Measurements from ENCODE around the gene CBR3. TPM values are rescaled to one million over a fixed set of nuclear protein-coding genes. Genes with fewer than 3 reads are reported as not detected.

Gene CBR3
- total RNA-seq, 1 experiment from 2014 or later: 22.0 TPM

GRCh38 chr21:36104317-36105300, 30.3 kb upstream of the CBR3 start:
- H3K4me3 ChIP-seq: peak overlapping the region; percentile 25
- H3K9me3 ChIP-seq (replicated peaks): no peaks in the 10 kb centered on the region
- peak; percentile 94 to 97 for DNase-seq (ENCODE audit: low read depth in 1 of 2, low spot score in 2 of 2)
- H3K27ac ChIP-seq: peak overlapping the region; percentile 71
- H3K4me1 ChIP-seq (replicated peaks): peaks cover 29% of the 10 kb centered on the region
- no peaks in the 10 kb centered on the region for H3K36me3 ChIP-seq
- no peaks in the 10 kb centered on the region for H3K27me3 ChIP-seq (replicated peaks)

- Histone ChIP-seq H3K27me3 (replicated peaks) (no peaks in the 10 kb centered on the region), H3K36me3 (no peaks in the 10 kb centered on the region), H3K4me3 (peak overlapping the region; percentile 25), H3K27ac (peak overlapping the region; percentile 10; the same call in 1 of the 2 replicates), H3K4me1 (replicated peaks) (peaks cover 29% of the 10 kb centered on the region), H3K9me3 (replicated peaks) (no peaks in the 10 kb centered on the region)
- DNase-seq (ENCODE audit: low read depth in 1 of 2, low spot score in 2 of 2): no peak
These were observed 29.5 kb upstream of the CBR3 start for GRCh38 chr21:36105327-36105842.

DNA sequence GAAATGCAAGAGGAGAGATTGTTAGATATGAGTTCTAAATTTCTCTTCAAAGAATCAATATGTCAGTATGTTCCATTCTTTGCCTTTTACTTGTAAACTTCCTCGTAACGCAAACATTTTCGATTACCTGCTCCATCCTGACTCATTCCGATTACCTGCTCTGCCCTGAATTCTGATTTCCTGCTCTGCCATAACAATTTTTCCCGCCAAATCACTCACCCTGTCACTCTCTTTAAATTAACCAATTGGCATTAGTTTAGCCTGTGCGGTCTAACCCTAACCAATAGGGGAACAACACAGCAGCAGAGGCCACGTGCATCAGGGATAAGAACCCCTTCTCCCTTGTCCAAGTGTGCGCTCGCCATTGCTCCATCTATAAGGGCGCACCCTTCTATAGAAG, 25.0 kb upstream of the CBR3 start:
- Histone ChIP-seq H3K4me1 (replicated peaks) (peaks cover 23% of the 10 kb centered on the region), H3K4me3 (no peak overlapping the region)
- DNase-seq (ENCODE audit: low read depth in 1 of 2, low spot score in 2 of 2): no peak

DNA sequence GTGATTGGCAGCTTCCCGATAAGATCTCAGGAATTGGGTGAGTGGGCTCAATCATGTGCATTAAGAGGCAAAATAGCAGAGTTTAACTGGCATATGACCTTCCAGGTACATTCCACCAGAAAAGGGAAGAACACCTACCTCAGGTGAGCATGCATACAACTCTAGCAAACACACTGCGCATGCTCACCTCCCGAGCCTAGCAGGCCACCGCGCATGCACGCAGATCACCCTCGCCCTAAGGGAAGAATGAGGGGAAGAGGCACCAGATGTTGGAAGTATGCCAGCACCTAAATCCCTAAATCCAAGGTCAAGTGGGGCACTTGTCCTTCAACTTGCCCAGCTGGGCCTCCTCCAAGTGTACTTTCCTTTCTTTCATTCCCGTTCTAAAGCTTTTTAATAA, 23.6 kb upstream of the CBR3 start:
- Histone ChIP-seq H3K27ac (no peak overlapping the region), H3K4me3 (no peak overlapping the region)

More for the DNA sequence above, 25.0 kb upstream of the CBR3 start:
- Histone ChIP-seq H3K27me3 (replicated peaks) (no peaks in the 10 kb centered on the region), H3K9me3 (replicated peaks) (no peaks in the 10 kb centered on the region), H3K27ac (no peak overlapping the region), H3K36me3 (no peaks in the 10 kb centered on the region)

DNA sequence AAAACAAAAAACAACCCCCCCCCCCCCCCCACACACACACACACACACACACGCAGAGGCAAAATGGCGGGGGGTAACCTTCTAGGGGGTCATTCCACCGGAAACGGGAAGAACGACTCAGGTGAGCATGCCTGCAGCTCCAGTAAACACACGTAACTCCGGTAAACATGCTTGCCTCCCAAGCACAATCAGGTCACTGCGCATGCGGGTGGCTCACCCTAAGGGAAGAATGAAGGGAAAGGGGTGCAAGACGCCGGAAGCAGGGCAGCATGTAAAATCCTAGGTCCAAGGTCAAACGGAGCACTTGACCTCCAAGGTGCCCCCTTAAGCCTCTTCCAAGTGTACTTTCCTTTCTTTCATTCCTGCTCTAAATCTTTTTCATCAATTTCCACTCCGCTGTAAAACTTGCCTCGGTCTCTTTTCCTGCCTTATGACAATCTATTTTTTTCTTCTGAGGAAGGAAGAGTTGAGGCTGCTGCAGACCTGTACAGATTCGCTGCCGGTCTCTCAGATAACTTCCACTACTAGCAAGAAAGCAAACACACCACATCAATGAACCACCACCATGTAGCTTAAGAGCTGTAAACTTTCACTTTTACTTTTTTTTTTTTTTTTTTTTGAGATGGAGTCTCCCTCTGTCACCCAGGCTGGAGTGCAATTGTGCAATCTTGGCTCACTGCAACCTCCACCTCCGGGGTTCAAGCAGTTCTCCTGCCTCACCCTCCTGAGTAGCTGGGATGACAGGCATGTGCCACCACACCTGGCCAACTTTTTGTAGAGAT, 21.0 kb upstream of the CBR3 start:
- peaks cover 3% of the 10 kb centered on the region; the same call in 1 of the 2 replicates for H3K36me3 ChIP-seq
- 0 out of 2 replicates have a peak, but pooled peaks cover 4% of the 10 kb centered on the region for H3K9me3 ChIP-seq (replicated peaks)
- H3K27ac ChIP-seq: no peak overlapping the region
- H3K4me1 ChIP-seq (replicated peaks): peaks cover 14% of the 10 kb centered on the region
- H3K4me3 ChIP-seq: no peak overlapping the region
- H3K27me3 ChIP-seq (replicated peaks): no peaks in the 10 kb centered on the region
- no peak for DNase-seq (ENCODE audit: low read depth in 1 of 2, low spot score in 2 of 2)

More for the DNA sequence above, 23.6 kb upstream of the CBR3 start:
- no peaks in the 10 kb centered on the region for H3K36me3 ChIP-seq
- H3K27me3 ChIP-seq (replicated peaks): no peaks in the 10 kb centered on the region
- no peak for DNase-seq (ENCODE audit: low read depth in 1 of 2, low spot score in 2 of 2)
- no peaks in the 10 kb centered on the region for H3K9me3 ChIP-seq (replicated peaks)
- H3K4me1 ChIP-seq (replicated peaks): peaks cover 9% of the 10 kb centered on the region

DNA sequence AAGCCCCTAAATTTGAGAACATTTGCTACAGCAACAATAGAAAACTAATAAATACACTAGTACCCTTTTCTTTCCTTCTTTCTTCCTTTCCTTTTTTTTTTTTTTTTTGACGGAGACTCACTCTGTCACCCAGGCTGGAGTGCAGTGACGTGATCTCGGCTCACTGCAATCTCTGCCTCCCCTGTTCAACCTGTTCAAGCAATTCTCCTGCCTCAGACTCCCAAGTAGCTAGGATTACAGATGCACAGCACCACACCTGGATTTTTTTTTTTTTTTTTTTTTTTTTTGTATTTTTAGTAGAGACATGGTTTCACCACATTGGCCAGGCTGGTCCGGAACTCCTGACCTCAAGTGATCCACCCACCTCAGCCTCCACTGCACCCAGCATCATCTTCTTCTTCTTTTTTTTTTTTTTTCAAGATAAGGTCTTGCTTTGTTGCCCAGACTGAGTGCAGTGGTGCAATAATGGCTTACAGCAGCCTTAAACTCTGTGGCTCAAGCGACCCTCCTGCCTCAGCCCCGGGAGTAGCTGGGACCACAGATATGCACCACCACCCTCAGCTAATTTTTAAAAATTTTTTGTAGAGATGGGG, 19.6 kb upstream of the CBR3 start:
- Histone ChIP-seq H3K27ac (no peak overlapping the region), H3K27me3 (replicated peaks) (no peaks in the 10 kb centered on the region), H3K4me1 (replicated peaks) (peaks cover 18% of the 10 kb centered on the region), H3K4me3 (no peak overlapping the region), H3K9me3 (replicated peaks) (0 out of 2 replicates have a peak, but pooled peaks cover 4% of the 10 kb centered on the region), H3K36me3 (peaks cover 3% of the 10 kb centered on the region; the same call in 1 of the 2 replicates)
- DNase-seq (ENCODE audit: low read depth in 1 of 2, low spot score in 2 of 2): no peak

DNA sequence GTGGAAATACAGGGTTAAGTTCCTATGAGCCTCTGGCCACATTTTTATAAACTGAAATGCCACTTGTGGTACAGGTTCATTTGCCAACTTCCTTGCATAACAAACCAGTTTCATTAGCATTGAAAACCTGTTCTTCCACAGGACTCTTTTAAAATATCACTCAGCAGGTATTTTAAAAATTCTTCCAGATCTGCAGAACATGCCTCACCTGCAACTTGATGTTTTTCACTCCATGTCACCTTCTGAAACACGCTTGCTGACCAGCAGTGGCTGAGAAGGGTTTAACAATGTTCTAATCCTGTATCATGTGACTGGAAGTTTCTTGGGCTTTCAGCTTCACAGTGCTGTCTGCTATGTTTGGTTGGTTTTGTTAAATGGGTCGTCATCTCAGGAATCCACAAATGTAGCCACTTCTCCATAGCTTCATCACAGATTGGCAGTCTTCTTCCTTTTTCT, 17.6 kb upstream of the CBR3 start:
- no peak for DNase-seq (ENCODE audit: low read depth in 1 of 2, low spot score in 2 of 2)
- H3K36me3 ChIP-seq: peaks cover 3% of the 10 kb centered on the region; the same call in 1 of the 2 replicates
- H3K4me1 ChIP-seq (replicated peaks): peaks cover 28% of the 10 kb centered on the region
- H3K9me3 ChIP-seq (replicated peaks): 0 out of 2 replicates have a peak, but pooled peaks cover 4% of the 10 kb centered on the region
- H3K27me3 ChIP-seq (replicated peaks): no peaks in the 10 kb centered on the region
- H3K27ac ChIP-seq: no peak overlapping the region
- no peak overlapping the region for H3K4me3 ChIP-seq

GRCh38 chr21:36120304-36120888, 14.5 kb upstream of the CBR3 start:
- Histone ChIP-seq H3K4me3 (no peak overlapping the region), H3K9me3 (replicated peaks) (0 out of 2 replicates have a peak, but pooled peaks cover 4% of the 10 kb centered on the region), H3K27ac (no peak overlapping the region), H3K27me3 (replicated peaks) (no peaks in the 10 kb centered on the region), H3K4me1 (replicated peaks) (peaks cover 23% of the 10 kb centered on the region), H3K36me3 (peaks cover 3% of the 10 kb centered on the region; the same call in 1 of the 2 replicates)
- DNase-seq (ENCODE audit: low read depth in 1 of 2, low spot score in 2 of 2): peak; percentile 80 to 90

DNA sequence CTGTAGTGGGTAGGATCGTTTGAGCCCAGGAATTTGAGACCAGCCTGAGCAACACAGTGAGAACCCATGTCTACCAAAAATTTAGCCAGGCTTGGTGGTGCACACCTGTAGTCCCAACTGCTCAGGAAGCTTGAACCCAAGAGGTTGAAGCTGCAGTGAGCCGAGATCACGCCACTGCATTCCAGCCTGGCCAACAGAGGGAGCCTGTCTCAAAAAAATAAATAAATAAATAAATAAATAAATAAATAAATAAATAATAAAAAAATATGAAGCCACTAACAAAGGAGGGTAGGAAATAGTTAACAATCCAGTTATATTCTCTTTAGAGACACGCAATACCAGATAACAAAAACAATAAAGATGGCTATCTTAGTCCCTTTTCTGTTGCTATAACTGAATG, 11.9 kb upstream of the CBR3 start:
- Histone ChIP-seq H3K27me3 (replicated peaks) (no peaks in the 10 kb centered on the region), H3K27ac (no peak overlapping the region), H3K36me3 (no peaks in the 10 kb centered on the region), H3K4me3 (no peak overlapping the region), H3K9me3 (replicated peaks) (no peaks in the 10 kb centered on the region), H3K4me1 (replicated peaks) (peaks cover 44% of the 10 kb centered on the region)
- no peak for DNase-seq (ENCODE audit: low read depth in 1 of 2, low spot score in 2 of 2)

- no peak for DNase-seq (ENCODE audit: low read depth in 1 of 2, low spot score in 2 of 2)
- no peak overlapping the region for H3K4me3 ChIP-seq
- H3K4me1 ChIP-seq (replicated peaks): peaks cover 53% of the 10 kb centered on the region
- no peaks in the 10 kb centered on the region for H3K36me3 ChIP-seq
- H3K27ac ChIP-seq: no peak overlapping the region
- H3K9me3 ChIP-seq (replicated peaks): no peaks in the 10 kb centered on the region
- H3K27me3 ChIP-seq (replicated peaks): no peaks in the 10 kb centered on the region
These were observed 10.5 kb upstream of the CBR3 start for GRCh38 chr21:36124395-36124794.

DNA sequence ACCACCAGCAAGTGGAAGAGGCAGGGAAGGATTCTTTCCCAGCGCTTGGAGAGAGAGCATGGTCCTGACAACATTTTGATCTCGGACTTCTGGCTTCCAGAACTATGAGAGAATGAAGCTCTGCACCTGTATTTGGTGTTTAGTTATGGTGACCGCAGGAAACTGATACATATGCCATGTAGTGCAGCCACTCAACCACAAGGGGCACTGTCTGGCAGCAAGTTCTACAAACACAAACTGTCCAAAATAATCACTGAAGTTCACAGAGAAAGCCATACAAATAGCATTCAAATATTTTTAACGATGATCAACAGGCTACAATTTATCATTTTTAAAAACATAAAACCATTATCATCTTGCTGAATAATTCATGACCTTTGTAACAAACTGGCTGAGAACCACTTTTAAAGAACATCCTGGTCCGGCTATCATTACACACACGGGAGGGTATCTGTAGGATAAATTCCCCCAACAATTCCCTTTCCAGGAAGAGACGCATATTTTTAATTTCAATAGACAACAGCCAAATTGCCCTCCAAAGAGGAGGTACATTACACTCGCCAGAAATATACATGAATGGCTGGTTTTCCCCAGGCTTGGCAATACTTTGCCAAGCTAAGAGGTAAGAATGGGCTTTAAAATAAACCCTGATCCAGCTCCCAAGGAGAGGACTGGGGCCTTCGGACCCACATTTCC, 9.2 kb upstream of the CBR3 start:
- H3K9me3 ChIP-seq (replicated peaks): no peaks in the 10 kb centered on the region
- DNase-seq (ENCODE audit: low read depth in 1 of 2, low spot score in 2 of 2): no peak
- no peaks in the 10 kb centered on the region for H3K27me3 ChIP-seq (replicated peaks)
- no peaks in the 10 kb centered on the region for H3K36me3 ChIP-seq
- peaks cover 49% of the 10 kb centered on the region for H3K4me1 ChIP-seq (replicated peaks)
- no peak overlapping the region for H3K27ac ChIP-seq
- H3K4me3 ChIP-seq: no peak overlapping the region

DNA sequence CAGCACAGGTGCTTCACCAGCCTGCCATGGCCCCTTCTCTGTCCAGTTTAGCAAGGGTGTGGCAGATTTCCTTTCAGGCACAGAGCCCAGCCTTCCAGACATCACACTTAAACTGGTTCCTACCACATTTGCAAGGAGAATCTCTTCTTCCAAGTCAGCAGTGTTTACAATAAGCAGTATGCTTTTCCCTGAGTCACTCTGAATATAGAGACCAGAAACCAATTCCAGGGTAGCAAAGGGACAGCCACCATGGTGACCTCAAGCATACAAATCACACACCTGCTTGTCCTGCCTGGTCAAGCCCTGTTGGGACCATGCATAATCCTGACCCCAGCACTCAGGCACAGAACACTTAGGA, 8.7 kb upstream of the CBR3 start:
- no peak for DNase-seq (ENCODE audit: low read depth in 1 of 2, low spot score in 2 of 2)
- H3K9me3 ChIP-seq (replicated peaks): no peaks in the 10 kb centered on the region
- H3K4me1 ChIP-seq (replicated peaks): peaks cover 45% of the 10 kb centered on the region
- H3K4me3 ChIP-seq: no peak overlapping the region
- no peaks in the 10 kb centered on the region for H3K27me3 ChIP-seq (replicated peaks)
- H3K27ac ChIP-seq: no peak overlapping the region
- H3K36me3 ChIP-seq: no peaks in the 10 kb centered on the region

All from SJSA1 (cell line).